ENCODE results near the gene PDE2A.

PDE2A gene

GRCh38 chr11:72655014-72655413 lies 19.2 kb downstream of the PDE2A start:
- no peak for DNase-seq

DNA sequence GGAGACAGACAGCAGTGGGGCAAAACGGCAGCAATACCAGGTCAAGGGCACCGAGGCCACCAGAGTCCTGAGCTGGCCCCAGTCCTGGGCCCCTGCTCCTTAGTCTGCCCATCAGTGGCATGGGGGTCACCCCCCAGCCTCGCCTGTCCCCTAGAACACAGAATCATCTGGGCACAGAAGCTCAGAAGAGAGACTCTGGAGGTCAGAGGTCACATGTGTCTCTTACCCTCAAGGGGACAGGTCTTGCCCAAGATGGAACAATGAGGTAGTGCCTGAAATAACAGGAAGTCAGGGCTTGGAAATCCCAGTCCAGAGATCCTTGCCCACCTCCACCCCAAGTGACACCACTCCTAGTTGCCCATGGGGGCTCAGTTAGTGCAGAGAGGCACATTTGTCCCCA lies 20.6 kb downstream of the PDE2A start:
- DNase-seq: no peak

DNA sequence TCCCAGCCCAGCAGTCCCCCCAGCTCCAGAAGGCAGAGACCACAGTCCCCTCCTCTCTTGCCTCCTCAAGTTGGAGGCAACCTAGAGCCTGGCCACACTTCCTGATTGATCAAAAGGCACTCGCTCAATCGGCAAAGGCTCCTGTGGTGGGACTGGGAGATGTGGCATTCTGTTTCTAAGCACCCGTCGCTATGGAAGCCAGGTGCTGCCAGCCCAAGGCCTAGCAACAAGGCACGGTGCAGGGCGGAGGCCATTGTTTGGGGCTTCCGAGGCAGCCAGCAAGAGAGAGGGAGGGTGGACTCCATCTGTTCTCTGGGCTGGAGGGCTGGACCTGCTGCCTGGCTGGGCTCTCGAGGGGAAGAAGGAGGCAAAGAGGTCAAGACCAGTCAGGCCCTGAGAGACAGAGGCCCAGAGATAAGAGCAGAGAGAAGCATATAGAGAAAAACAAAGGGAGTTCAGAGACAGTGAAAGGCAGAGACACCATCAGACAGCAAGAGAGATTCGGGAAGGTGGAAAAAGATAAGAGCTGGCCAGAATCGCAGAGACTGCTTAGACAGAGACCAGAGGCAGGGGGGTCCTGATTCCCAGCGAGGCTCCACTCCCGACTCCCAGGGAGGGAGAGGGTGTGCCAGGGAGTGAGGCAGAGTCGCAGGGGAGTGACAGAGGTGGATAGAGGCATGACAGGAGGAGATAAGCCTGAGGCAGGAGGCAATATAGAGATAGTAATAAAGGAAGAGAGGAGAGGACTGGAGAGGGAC lies 21.2 kb downstream of the PDE2A start:
- DNase-seq: peak; percentile 29

DNA sequence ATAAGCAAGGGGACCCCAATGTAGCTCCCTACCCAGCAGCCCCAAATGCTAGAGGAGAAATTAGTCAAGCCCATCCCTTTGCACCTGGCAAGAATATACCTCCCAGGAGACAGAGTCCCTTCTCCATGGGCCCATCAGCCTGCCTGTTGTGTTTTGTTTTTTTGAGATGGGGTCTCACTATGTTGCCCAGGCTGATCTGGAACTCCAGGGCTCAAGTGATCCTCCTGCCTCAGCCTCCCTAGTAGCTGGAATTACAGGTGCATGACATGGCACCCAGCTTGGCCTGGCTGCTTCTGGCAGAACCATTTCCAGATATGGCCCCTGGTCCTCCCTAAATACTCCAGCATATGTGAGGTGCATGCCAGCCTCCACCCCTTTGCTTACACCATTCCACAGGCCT lies 22.1 kb downstream of the PDE2A start:
- DNase-seq: no peak

DNA sequence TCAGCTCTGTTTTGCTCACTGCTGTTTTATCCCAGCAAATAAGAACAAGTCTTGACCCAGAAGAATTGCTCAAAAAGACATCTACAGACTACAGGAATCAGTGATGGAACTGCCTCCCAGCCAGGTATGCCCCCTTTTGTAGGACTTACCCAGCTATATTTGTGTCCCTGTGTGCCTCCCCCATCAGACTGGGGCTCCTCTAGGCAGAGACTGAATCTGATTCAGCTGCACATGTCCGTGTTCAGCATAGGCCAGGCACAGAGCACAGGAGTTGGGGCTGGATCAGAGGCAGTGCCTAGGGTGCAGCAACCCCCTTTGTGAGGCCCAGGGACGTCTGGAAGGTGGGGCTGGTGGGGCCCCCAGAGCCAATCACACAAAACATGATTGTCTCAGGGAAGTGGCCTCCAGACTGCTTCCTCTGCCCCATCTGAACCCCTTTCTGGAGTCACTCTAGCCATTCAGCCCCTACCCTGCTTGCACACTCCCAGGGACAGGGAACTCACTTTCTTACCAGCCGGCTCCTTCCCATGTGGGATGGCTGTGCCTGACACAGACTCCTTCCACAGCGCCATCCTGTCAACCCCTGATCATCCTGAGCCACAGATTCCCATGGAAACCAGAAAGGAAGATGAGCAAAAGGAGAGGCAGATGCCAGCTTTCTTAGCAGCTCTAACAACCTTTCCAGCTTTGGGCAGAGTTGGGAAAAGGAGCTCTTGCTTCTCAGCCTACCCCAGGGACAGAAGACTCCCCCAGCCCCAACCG lies 24.8 kb downstream of the PDE2A start:
- no peak for DNase-seq

DNA sequence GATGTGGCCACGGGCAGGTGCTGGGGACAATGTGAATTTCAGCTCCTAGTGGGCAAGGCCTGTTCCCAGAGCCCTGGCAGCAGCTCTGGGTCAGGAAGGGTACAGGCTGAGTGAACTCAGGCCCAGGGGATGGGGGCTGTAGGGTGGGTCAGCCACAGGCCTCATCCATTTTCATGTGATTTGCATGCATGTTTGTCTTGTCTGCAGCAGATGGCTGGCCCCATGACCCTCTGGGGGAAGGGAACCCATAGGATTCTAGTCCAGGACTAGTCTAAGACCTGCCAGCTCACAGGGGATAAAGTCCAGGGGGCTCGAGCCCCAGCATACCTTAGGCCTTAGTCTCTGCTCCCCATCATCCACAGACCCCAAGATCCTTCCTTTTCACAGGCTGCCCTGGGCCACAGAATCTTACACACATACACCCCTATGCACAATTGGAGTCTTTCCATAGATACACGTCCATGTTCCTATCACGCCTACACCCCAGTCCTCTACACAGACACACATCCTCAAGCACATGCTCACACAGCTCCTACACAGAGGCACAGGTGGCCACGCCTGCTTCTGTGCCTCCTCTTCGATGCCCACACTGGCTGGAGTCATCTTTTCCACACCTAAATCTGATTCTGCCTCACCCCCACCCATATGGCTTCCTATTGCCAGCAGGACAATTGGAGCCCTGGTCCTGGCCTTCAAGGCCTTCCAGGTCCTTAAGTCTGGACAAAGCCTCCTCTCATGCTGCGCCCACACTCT lies 25.7 kb downstream of the PDE2A start:
- DNase-seq: no peak

- DNase-seq: no peak
Observed at GRCh38 chr11:72647882-72648281, 26.3 kb downstream of the PDE2A start.

GRCh38 chr11:72646472-72646871 lies 27.8 kb downstream of the PDE2A start:
- no peak for DNase-seq

DNA sequence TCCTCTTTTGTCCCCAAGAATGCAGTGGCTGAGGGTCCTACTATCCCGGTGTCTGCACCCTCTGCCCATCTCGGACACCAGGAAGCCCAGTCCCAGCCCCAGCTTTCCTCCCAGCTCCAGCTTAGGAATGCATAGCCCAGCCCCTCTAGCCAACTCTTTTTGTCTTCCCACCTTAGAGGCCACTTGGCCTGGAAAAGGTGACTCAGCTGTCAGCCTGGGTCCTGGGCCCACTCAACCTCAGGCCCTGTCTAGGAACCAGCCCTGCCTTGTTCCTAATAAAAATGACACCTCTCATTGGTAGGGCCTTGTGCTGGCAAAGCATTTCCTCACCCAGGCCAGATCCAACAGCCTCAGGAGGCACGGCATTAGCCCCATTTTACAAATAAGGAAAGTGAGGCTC lies 28.2 kb downstream of the PDE2A start:
- DNase-seq: no peak

DNA sequence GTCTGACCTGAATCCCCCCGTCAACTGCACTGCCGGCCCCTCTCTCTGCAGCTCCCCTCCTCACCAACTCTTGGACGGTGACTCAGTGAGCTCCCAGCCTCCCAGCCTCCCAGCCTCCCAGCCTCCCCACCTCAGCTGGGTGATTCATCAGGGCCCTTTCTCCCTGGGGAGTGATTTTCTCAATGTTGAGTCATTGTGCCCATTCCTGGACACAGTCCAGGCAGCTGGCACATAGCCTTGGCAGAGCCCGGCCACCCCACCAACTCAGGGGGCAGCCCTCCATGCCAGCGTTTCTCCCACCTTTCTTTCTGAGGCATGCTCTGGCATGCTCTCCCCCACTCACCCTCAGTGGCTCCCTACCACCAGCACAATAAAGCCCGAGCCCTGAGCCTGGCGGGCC lies 30.7 kb downstream of the PDE2A start:
- DNase-seq: no peak

GRCh38 chr11:72642884-72643522 lies 31.2 kb downstream of the PDE2A start:
- DNase-seq: peak; percentile 53

GRCh38 chr11:72642043-72642883 lies 32.0 kb downstream of the PDE2A start:
- no peak for DNase-seq

DNA sequence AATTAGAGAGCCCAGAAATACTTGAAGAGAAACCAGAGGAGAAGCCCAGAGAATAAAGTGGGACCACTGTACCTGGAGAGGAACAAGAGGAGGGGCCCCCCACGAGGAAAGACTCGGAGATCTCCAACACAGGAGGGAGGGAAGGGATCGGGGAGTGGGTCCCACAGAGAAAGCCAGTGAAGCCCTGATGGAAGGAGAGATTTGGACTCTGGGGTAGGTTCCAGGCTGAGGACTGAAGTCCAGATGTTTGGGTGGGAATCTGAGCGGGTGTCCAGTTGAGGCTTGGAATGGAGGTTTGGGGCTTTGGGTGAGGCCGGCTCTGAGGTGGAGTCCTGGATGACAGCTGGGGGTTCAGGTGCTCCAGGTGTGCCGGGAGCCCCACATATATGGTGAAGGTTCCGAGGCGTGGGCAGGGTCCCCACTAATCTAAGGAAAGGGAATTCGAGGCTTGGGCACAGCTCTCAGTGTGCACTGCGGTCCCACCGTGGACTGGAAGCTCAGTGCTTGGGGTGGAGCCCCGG lies 32.6 kb downstream of the PDE2A start:
- no peak for DNase-seq

DNA sequence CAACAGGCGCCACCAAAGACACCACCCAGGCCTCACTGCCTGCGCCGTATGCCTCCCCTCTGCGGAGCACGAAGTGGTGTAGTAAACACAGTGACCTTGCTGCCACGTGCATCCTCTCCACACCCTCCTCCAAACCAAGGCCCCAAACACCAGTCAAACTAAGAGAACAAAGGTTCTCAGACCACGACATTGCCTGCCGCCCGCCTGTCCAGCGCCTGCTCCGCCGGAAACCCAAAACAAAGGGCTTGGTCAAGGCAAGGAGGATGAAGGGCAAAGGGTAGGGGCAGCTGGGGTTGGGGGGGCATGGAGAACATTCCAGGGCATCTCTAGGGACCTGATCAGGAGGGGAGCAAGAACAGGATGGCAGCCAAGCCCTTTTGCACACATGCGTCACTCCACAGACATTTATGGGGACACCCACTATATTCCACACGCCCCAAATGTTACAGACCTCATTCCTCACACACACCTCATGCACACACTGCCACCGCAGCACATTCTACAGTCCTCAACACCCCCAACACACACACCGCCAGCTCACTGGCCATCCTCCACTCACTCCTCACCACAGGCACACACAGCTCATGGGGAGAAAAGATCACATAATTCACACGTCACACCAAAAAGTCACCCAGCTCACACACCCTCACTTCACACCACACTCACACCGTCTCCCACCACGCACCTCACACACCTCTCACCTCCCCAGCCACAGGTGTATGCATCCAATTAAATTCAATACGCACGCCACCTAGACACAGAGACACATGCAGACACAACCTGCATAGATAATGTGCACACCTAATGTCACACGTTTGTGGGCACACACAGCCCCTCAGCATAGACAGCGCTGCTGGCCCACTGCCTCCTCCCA lies 34.5 kb downstream of the PDE2A start:
- DNase-seq: no peak

DNA sequence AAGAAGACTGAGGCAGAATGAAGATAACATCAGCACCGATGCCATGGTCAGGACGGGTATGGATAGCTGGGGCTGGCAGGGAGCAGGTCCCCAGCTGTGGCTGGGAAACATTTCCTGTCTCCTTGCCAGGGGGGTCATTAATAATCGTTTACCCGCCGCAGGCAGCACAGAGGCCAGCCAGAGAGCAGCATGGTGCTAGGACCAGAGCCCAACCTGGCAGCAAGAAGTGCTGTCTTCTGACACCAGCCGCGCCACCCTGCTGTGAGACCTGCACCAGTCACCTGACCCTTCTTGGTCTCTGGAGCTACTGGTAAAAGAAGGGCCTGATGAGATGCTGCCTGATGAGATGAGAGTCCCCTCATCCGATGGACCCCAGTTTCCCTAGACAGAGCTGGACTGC lies 36.3 kb downstream of the PDE2A start:
- no peak for DNase-seq

DNA sequence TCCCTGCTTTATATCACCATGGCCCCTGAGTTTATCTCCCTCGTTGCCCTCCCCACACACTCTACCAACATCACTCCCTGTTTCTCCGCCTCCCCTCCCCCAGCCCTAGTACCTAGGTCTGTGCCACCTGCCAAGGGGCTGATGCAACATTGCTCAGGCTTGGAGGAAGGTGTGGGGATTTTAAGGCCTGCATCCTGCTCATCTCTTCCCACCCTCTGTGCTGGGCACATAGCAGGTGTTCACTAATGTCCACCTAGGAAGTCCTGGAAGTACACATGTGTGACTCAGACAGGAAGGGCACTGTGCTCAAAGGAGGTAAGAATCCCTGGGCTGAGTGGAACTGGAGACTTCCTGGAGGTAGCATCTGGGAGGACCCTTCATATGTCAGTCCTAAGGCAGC lies 37.0 kb downstream of the PDE2A start:
- no peak for DNase-seq

DNA sequence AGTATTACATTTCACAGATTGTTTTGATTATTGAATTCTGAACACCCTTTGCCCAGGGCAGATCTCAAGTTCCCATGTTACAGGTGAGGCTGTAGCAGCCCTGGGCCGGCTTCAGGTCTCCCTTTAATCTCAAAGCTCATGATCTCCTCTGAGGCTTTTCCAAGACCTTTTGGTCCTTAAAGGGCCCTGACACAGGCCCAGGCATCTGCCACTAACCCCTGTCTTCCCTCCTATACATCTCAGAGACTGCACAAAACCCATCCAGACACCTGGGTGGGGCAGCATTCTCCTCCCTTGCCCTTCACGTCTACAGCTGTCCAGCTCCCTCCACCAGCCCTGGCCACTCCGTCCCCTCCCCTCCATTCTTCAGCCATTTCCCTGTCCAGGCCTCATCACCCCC lies 37.8 kb downstream of the PDE2A start:
- no peak for DNase-seq

- DNase-seq: no peak
Observed at GRCh38 chr11:72635933-72636332, 38.3 kb downstream of the PDE2A start.

DNA sequence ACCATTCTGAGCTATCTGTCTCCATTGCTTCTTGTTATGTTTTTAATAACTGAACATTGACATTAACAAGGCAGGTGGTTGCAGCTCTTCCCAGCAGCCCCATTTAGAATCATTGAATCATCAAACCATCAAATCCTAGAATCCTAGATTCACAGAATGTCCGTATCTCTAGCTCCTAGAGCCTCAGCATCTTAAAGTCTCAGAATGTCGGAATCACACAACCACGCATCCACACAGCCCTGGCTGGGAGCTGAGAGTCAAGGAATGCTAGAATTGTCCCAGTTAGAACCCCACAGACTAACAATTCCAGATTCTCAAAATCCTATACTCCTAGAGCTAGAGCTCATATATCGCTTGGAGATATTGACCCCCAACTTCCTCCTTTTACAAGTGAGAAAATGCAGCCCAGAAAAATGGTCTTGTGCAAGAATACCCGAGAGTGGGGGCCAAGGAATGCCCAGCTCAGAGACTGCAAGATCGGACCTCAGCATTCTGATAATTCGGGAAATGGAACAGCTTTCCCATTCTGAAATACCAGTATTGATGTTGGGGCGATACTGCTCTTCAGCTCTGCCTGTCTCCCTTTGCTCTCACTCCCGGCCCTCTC lies 38.8 kb downstream of the PDE2A start:
- no peak for DNase-seq

DNA sequence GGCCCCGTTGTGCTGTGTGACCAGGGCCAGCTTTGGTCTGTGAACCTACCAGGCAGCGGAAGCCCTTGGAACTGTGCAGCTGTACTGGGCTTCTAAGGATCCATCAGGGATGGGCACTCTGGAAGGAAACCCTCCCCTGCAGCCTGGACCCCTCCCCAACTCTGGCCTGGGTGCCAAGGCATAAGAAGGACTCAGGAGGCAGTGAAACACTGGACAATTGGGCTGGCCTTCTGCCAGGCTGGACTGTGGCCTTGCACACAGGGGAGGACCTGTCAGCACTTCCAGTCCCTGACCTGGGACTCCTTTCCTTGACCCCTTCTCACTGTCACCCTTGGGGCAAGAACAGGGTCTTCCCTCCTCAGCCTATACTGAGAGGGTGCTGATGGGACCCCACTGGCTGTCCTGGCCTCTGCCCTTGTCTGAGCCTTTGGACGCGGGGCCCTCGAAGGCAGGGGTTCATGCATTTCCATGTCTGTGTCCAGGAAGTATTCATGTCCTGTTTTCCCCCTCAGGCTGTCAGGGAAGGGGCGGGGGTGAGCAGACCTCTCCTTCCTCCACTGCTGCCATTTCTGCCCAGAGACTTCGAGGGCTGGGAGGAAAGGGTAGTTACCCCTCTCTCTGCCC lies 39.6 kb downstream of the PDE2A start:
- DNase-seq: no peak

Measured in SHP77 treated with DMSO at 0.1 percent for 48 hours (cell line).